Neural cell (in vitro differentiated cells): ENCODE results near the gene KRT9.

Experiments
- MXI1 ChIP-seq: fragments of 450-650 bp; conservative IDR thresholded peaks from 2 replicates; pipeline ENCODE4 v1.6.1; 2014; ENCODE audit warnings: antibody characterized with exemption, mild to moderate bottlenecking; ENCODE audit not compliant: poor library complexity, severe bottlenecking
- POLR2AphosphoS5 ChIP-seq: IDR thresholded peaks from 2 replicates; pipeline ENCODE4 v1.6.1; 2012
- RAD21 ChIP-seq: fragments of 450-650 bp; conservative IDR thresholded peaks from 2 replicates; pipeline ENCODE4 v1.6.1; 2014; ENCODE audit warnings: antibody characterized with exemption, mild to moderate bottlenecking, moderate library complexity

DNA sequence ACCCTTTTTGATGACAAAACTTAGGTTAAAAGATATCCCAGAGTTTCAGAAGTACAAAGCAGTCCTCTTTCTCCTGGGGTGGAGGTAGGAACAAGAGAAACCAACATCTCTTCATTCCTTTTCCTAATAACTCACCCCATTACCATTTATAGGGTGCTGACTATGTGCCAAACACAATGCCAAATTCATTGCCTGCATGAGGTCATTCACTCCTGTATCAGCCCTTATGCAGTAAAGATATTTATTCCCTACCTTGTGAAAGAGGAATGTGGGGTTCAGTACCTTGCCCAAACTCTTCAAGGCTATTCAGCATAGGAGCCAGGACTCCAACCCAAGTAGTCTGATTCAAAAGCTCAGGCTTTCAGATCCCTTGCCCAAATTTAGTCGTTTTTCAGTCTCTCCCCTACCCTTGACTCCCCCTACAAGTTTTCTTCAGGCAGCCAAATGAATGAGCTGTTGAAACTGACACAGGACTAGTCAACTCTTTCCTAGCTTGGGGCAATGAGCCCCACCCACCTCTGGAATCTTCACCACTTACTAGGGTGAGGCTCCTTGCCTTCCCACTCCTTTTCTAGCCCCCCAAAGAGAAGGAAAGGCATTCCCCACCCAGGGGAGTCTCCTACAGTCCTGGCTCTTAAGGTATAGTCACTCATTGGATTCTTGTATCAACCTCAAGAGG lies 9.0 kb upstream of the KRT9 start:
- TF ChIP-seq MXI1 (no peak), POLR2AphosphoS5 (no peak), RAD21 (no peak)
